ENCODE data around the gene PDE1C.

Gene PDE1C

GRCh38 chr7:32074787-32075585 is 4.8 kb upstream of the PDE1C start:
- DNase-seq (ENCODE audit: low read depth in 2 of 2): no peak

GRCh38 chr7:32073533-32073932 is 3.3 kb upstream of the PDE1C start:
- DNase-seq (ENCODE audit: low read depth in 2 of 2): no peak

- DNase-seq (ENCODE audit: low read depth in 2 of 2): no peak
These were observed 2.2 kb upstream of the PDE1C start for GRCh38 chr7:32072397-32072796.

GRCh38 chr7:32071466-32072091 is 1.4 kb upstream of the PDE1C start:
- DNase-seq (ENCODE audit: low read depth in 2 of 2): no peak

- no peak for DNase-seq (ENCODE audit: low read depth in 2 of 2)
These were observed 179 bp downstream of the PDE1C start for GRCh38 chr7:32070051-32070405.

- no peak for DNase-seq (ENCODE audit: low read depth in 2 of 2)
These were observed 1.0 kb downstream of the PDE1C start for GRCh38 chr7:32069116-32069650.

- no peak for DNase-seq (ENCODE audit: low read depth in 2 of 2)
These were observed 1.7 kb downstream of the PDE1C start for GRCh38 chr7:32068411-32069101.

- DNase-seq (ENCODE audit: low read depth in 2 of 2): no peak
These were observed 3.8 kb downstream of the PDE1C start for GRCh38 chr7:32066441-32066840.

GRCh38 chr7:32063614-32064013 is 6.6 kb downstream of the PDE1C start:
- no peak for DNase-seq (ENCODE audit: low read depth in 2 of 2)

GRCh38 chr7:32062150-32062549 is 8.1 kb downstream of the PDE1C start:
- DNase-seq (ENCODE audit: low read depth in 2 of 2): peak in 1 of 2 donors; percentile 5

GRCh38 chr7:32061346-32061745 is 8.9 kb downstream of the PDE1C start:
- DNase-seq (ENCODE audit: low read depth in 2 of 2): no peak

- DNase-seq (ENCODE audit: low read depth in 2 of 2): no peak
These were observed 10.8 kb downstream of the PDE1C start for GRCh38 chr7:32059289-32060011.

- DNase-seq (ENCODE audit: low read depth in 2 of 2): no peak
These were observed 12.2 kb downstream of the PDE1C start for GRCh38 chr7:32058002-32058401.

- DNase-seq (ENCODE audit: low read depth in 2 of 2): no peak
These were observed 13.4 kb downstream of the PDE1C start for GRCh38 chr7:32056767-32057166.

GRCh38 chr7:32053204-32053603 is 17.0 kb downstream of the PDE1C start:
- DNase-seq (ENCODE audit: low read depth in 2 of 2): no peak

GRCh38 chr7:32051128-32051527 is 19.1 kb downstream of the PDE1C start:
- DNase-seq (ENCODE audit: low read depth in 2 of 2): no peak

- no peak for DNase-seq (ENCODE audit: low read depth in 2 of 2)
These were observed 20.6 kb downstream of the PDE1C start for GRCh38 chr7:32049599-32049998.

- no peak for DNase-seq (ENCODE audit: low read depth in 2 of 2)
These were observed 21.2 kb downstream of the PDE1C start for GRCh38 chr7:32048970-32049491.

- DNase-seq (ENCODE audit: low read depth in 2 of 2): no peak
These were observed 22.4 kb downstream of the PDE1C start for GRCh38 chr7:32047801-32048200.

- no peak for DNase-seq (ENCODE audit: low read depth in 2 of 2)
These were observed 23.1 kb downstream of the PDE1C start for GRCh38 chr7:32047075-32047474.

- no peak for DNase-seq (ENCODE audit: low read depth in 2 of 2)
These were observed 25.0 kb downstream of the PDE1C start for GRCh38 chr7:32045228-32045627.

GRCh38 chr7:32044739-32045138 is 25.5 kb downstream of the PDE1C start:
- no peak for DNase-seq (ENCODE audit: low read depth in 2 of 2)
